H1 (cell line): Measurements from ENCODE around the gene ETV5. TPM values are rescaled to one million over a fixed set of nuclear protein-coding genes. Genes with fewer than 3 reads are reported as not detected.
A peak's percentile ranks its signal among the peaks of the same experiment; 100 is the strongest.

ENCODE experiments used
- CTCF ChIA-PET: fragments of 300-600 bp; sonication (Branson Sonifier 250); formaldehyde crosslinking; loops from one replicate; lab custom pipeline; 2021; ENCODE audit not compliant: partially characterized antibody; lab: Charles Lee
- POLR2A ChIA-PET: fragments of 300-600 bp; sonication (Branson Sonifier 250); formaldehyde crosslinking; loops from one replicate; lab custom pipeline; 2021; ENCODE audit warnings: inconsistent platforms; ENCODE audit not compliant: partially characterized antibody; lab: Charles Lee
- DNase-seq, 2 experiments: peaks; one replicate each; pipeline versions ENCODE4 v3.0.0 to v3.0.0-alpha.2; 2010 to 2022; ENCODE audit warnings: low spot score in 2 of 2, low read depth in 1 of 2, mixed read lengths in 1 of 2
- FAIRE-seq: peaks from 2 replicates; lab custom pipeline; 2011; peaks lifted over from hg19 to GRCh38; lab: Jason Lieb, UNC
- H2AFZ ChIP-seq: 2 replicates; pipeline ENCODE4 v1.8.1; 2012; ENCODE audit warnings: low read length, inconsistent platforms
- H2AK5ac ChIP-seq: 2 replicates; pipeline ENCODE4 v1.6.1; 2013; ENCODE audit warnings: low read depth, low read length
- H2BK120ac ChIP-seq: replicated peaks from 2 replicates; pipeline ENCODE3; 2013; ENCODE audit warnings: low read depth, low read length, inconsistent platforms
- H2BK12ac ChIP-seq: 2 replicates; pipeline ENCODE4 v1.6.1; 2013; ENCODE audit warnings: low read depth, low read length
- H2BK15ac ChIP-seq: 2 replicates; pipeline ENCODE4 v1.6.1; 2013; ENCODE audit warnings: low read length
- H2BK20ac ChIP-seq: 2 replicates; pipeline ENCODE4 v1.6.1; 2013; ENCODE audit warnings: low read length
- H2BK5ac ChIP-seq: 2 replicates; pipeline ENCODE4 v1.6.1; 2013; ENCODE audit warnings: low read depth, low read length
- H3K14ac ChIP-seq: 2 replicates; pipeline ENCODE4 v1.6.1; 2013; ENCODE audit warnings: inconsistent platforms; ENCODE audit not compliant: insufficient read length
- H3K18ac ChIP-seq: 2 replicates; pipeline ENCODE4 v1.6.1; 2013; ENCODE audit warnings: low read length; ENCODE audit errors: extremely low read depth
- H3K23ac ChIP-seq: 2 replicates; pipeline ENCODE4 v1.6.1; 2013; ENCODE audit warnings: inconsistent platforms; ENCODE audit not compliant: insufficient read length
- H3K23me2 ChIP-seq: 2 replicates; pipeline ENCODE4 v1.6.1; 2013; ENCODE audit warnings: low read depth, low read length
- H3K27ac ChIP-seq: 2 replicates; pipeline ENCODE4 v1.6.1; 2011; ENCODE audit warnings: low read depth, low read length, inconsistent platforms
- H3K27me3 ChIP-seq, 4 experiments: replicated peaks in 1 of 4; 1 replicate in 1 of 4; 2 replicates in 3 of 4; pipeline versions ENCODE4 v1.6.1 to v1.8.1; 2011 to 2013; ENCODE audit warnings: low read length in 3 of 4, mild to moderate bottlenecking in 3 of 4, inconsistent platforms in 2 of 4, mixed read lengths in 2 of 4, moderate library complexity in 1 of 4; ENCODE audit not compliant: control insufficient read depth in 3 of 4, insufficient read depth in 3 of 4; ENCODE audit errors: extremely low read depth in 1 of 4
- H3K36me3 ChIP-seq, 4 experiments: 2 replicates each; pipeline versions ENCODE4 v1.6.1 to v1.8.1; 2011 to 2013; ENCODE audit warnings: mild to moderate bottlenecking in 4 of 4, low read length in 3 of 4, moderate library complexity in 2 of 4, control low read depth in 1 of 4, inconsistent platforms in 1 of 4; ENCODE audit not compliant: insufficient read depth in 4 of 4, control insufficient read depth in 2 of 4
- H3K4ac ChIP-seq: replicated peaks from 2 replicates; pipeline ENCODE3; 2013; ENCODE audit warnings: low read length, low read depth, mixed read lengths, inconsistent platforms; ENCODE audit not compliant: insufficient read length
- H3K4me1 ChIP-seq, 4 experiments: replicated peaks in 1 of 4; 1 replicate in 1 of 4; 2 replicates in 3 of 4; pipeline versions ENCODE4 v1.6.1 to v1.8.1; 2011 to 2013; ENCODE audit warnings: low read length in 3 of 4, inconsistent platforms in 2 of 4, mixed read lengths in 1 of 4; ENCODE audit not compliant: insufficient read depth in 4 of 4, control insufficient read depth in 3 of 4
- H3K4me2 ChIP-seq, 2 experiments: 2 replicates each; pipeline versions ENCODE4 v1.6.1 to v1.8.1; 2011 to 2013; ENCODE audit warnings: low read depth in 2 of 2, low read length in 2 of 2, control low read depth in 1 of 2, inconsistent platforms in 1 of 2, mild to moderate bottlenecking in 1 of 2; ENCODE audit not compliant: insufficient read depth in 1 of 2
- H3K4me3 ChIP-seq, 4 experiments: fragments of 200-600, 300-600 bp in 1 of 4; sonication (generic), shearing (Covaris generic), sonication (Bioruptor Twin) in 1 of 4; 2 replicates each; pipeline versions ENCODE4 v1.5.1 to v1.8.1; 2011 to 2016; ENCODE audit warnings: low read length in 4 of 4, low read depth in 3 of 4, control low read depth in 2 of 4, inconsistent platforms in 2 of 4, mild to moderate bottlenecking in 2 of 4, mixed read lengths in 1 of 4, moderate library complexity in 1 of 4; ENCODE audit not compliant: insufficient read depth in 2 of 4; ENCODE audit errors: extremely low read depth in 1 of 4
- H3K56ac ChIP-seq: replicated peaks from 2 replicates; pipeline ENCODE3; 2013; ENCODE audit warnings: low read depth, mild to moderate bottlenecking, mixed read lengths, low read length, inconsistent platforms; ENCODE audit not compliant: insufficient read length
- H3K79me1 ChIP-seq: 2 replicates; pipeline ENCODE4 v1.6.1; 2013; ENCODE audit warnings: low read depth, low read length, control low read depth
- H3K79me2 ChIP-seq, 2 experiments: 2 replicates each; pipeline versions ENCODE4 v1.6.1 to v1.8.1; 2012 to 2013; ENCODE audit warnings: low read length in 2 of 2, mild to moderate bottlenecking in 2 of 2, inconsistent platforms in 1 of 2; ENCODE audit not compliant: insufficient read depth in 2 of 2, control insufficient read depth in 1 of 2
- H3K9ac ChIP-seq, 4 experiments: replicated peaks in 1 of 4; 1 replicate in 1 of 4; 2 replicates in 3 of 4; pipeline versions ENCODE4 v1.6.1 to v1.8.1; 2011 to 2013; ENCODE audit warnings: low read depth in 3 of 4, low read length in 3 of 4, control low read depth in 2 of 4, mild to moderate bottlenecking in 2 of 4, moderate library complexity in 2 of 4, inconsistent platforms in 1 of 4; ENCODE audit errors: extremely low read depth in 1 of 4
- H3K9me3 ChIP-seq, 2 experiments: 2 replicates each; pipeline versions ENCODE4 v1.6.1 to v1.8.1; 2012 to 2013; ENCODE audit warnings: mild to moderate bottlenecking in 2 of 2, moderate library complexity in 2 of 2, control low read depth in 1 of 2, inconsistent platforms in 1 of 2, low read depth in 1 of 2, low read length in 1 of 2, mixed read lengths in 1 of 2; ENCODE audit not compliant: insufficient read depth in 2 of 2
- H4K20me1 ChIP-seq, 2 experiments: replicated peaks in 1 of 2; 2 replicates each; pipeline versions ENCODE3 to v1.8.1; 2011 to 2013; ENCODE audit warnings: inconsistent platforms in 2 of 2, low read length in 2 of 2, mild to moderate bottlenecking in 1 of 2; ENCODE audit not compliant: insufficient read depth in 2 of 2, control insufficient read depth in 1 of 2
- H4K5ac ChIP-seq: 2 replicates; pipeline ENCODE4 v1.6.1; 2013; ENCODE audit warnings: low read length, low read depth, mixed read lengths, inconsistent platforms; ENCODE audit not compliant: insufficient read length
- H4K8ac ChIP-seq: 2 replicates; pipeline ENCODE4 v1.8.0; 2013; ENCODE audit warnings: mild to moderate bottlenecking, moderate library complexity, low read length, inconsistent platforms; ENCODE audit not compliant: insufficient read depth; ENCODE audit errors: extremely low read depth
- H4K91ac ChIP-seq: replicated peaks from 2 replicates; pipeline ENCODE3; 2013; ENCODE audit warnings: low read length, mixed read lengths, inconsistent platforms; ENCODE audit not compliant: insufficient read length
- BACH1 ChIP-seq: IDR thresholded peaks from 2 replicates; pipeline ENCODE4 v1.6.1; 2012; ENCODE audit warnings: low read length, improper control_type of control experiment
- CTCF ChIP-seq, 3 experiments: IDR thresholded peaks; 1 replicate in 2 of 3; 2 replicates in 1 of 3; pipeline versions ENCODE4 v1.5.1 to v1.6.1; 2011; ENCODE audit warnings: low read length in 3 of 3, mild to moderate bottlenecking in 3 of 3, inconsistent platforms in 2 of 3, low read depth in 1 of 3, moderate library complexity in 1 of 3; ENCODE audit not compliant: insufficient read depth in 1 of 3; ENCODE audit errors: control extremely low read depth in 1 of 3
- GTF2F1 ChIP-seq: IDR thresholded peaks from 2 replicates; pipeline ENCODE4 v1.6.1; 2012; ENCODE audit warnings: low read depth, low read length, improper control_type of control experiment, borderline replicate concordance
- JUN ChIP-seq: IDR thresholded peaks from 2 replicates; pipeline ENCODE4 v1.6.1; 2011; ENCODE audit warnings: low read depth, mild to moderate bottlenecking, improper control_type of control experiment, low read length
- NANOG ChIP-seq: IDR thresholded peaks from 2 replicates; pipeline ENCODE4 v1.6.1; 2011; ENCODE audit warnings: low read length, low read depth, mild to moderate bottlenecking, inconsistent platforms; ENCODE audit not compliant: insufficient read depth, poor library complexity, severe bottlenecking
- POU5F1 ChIP-seq: IDR thresholded peaks from 2 replicates; pipeline ENCODE4 v1.6.1; 2011; ENCODE audit warnings: low read depth, mild to moderate bottlenecking, low read length, moderate library complexity
- RXRA ChIP-seq: IDR thresholded peaks from 2 replicates; pipeline ENCODE4 v1.6.1; 2011; ENCODE audit warnings: low read depth, mild to moderate bottlenecking, low read length, moderate library complexity; ENCODE audit not compliant: insufficient read depth
- SIX5 ChIP-seq: IDR thresholded peaks from 2 replicates; pipeline ENCODE4 v1.6.1; 2011; ENCODE audit warnings: mild to moderate bottlenecking, low read depth, low read length
- SP1 ChIP-seq: IDR thresholded peaks from 2 replicates; pipeline ENCODE4 v1.6.1; 2011; ENCODE audit warnings: low read depth, low read length
- TAF1 ChIP-seq: IDR thresholded peaks from 2 replicates; pipeline ENCODE4 v1.6.1; 2011; ENCODE audit warnings: mild to moderate bottlenecking, low read depth, low read length
- TEAD4 ChIP-seq: IDR thresholded peaks from 2 replicates; pipeline ENCODE4 v1.6.1; 2012; ENCODE audit warnings: low read depth, low read length, inconsistent platforms, mixed read lengths
- WGBS, 2 experiments: shearing (Covaris generic) in 1 of 2; methylation state at CpG; one replicate each; pipeline versions ENCODE4 v1.1.6 to v1.1.7; 2013 to 2015; ENCODE audit warnings: low lambda C conversion rate in 2 of 2, mixed read lengths in 2 of 2, inconsistent platforms in 1 of 2, low coverage in 1 of 2, missing lambda C conversion rate in 1 of 2; ENCODE audit not compliant: insufficient replicate concordance in 2 of 2, insufficient coverage in 1 of 2, insufficient read length in 1 of 2; ENCODE audit errors: extremely low coverage in 1 of 2, missing lambda C conversion rate in 1 of 2; 5-methylcytosine and 5-hydroxymethylcytosine counted together
- polyA plus RNA-seq, 7 experiments: library from polyadenylated mRNA; depleted of rRNA in 3 of 7; stranded (reverse) in 5 of 7; unstranded in 2 of 7; fragments of >200 nt in 5 of 7; fragments of 200-250 nt in 2 of 7; gene quantifications; 1 replicate in 5 of 7; 2 replicates in 1 of 7; 4 replicates in 1 of 7; pipeline versions ENCODE4 v1.2.1 to v1.2.3, GENCODE V29; 2011 to 2013; ENCODE audit warnings: missing spikeins in 2 of 7, mixed read lengths in 2 of 7
- total RNA-seq: library from RNA; stranded (reverse); fragmentation: NEBNext Ultra II Directional; extraction: Animal tissue kit (Norgen Biotek cat#: 25700); gene quantifications from 2 replicates; pipeline ENCODE4 v1.2.1, GENCODE V29; 2021

The ETV5 gene
- total and polyA plus RNA-seq, 2 of the 8 experiments (the other 6 are each of a cell fraction or from before 2014, with no cell fraction given): 13.1 to 36.9 TPM

GRCh38 chr3:186044968-186045367 lies 63.9 kb downstream of the ETV5 start:
- Histone ChIP-seq H3K9me3 (no peaks in the 10 kb centered on the region), H3K36me3 (peaks cover 0 to 14% (median 0%) of the 10 kb centered on the region in 4 experiments; a peak in 2 of 8 replicates), H2BK120ac (no peak overlapping the region), H3K18ac (no peak overlapping the region), H3K79me2 (no peaks in the 10 kb centered on the region), H2BK5ac (no peak overlapping the region), H4K20me1 (no peaks in the 10 kb centered on the region), H3K23ac (no peak overlapping the region), H2BK15ac (no peak overlapping the region), H3K4me3 (no peak overlapping the region), H3K23me2 (no peaks in the 10 kb centered on the region), H2BK12ac (no peak overlapping the region), H3K79me1 (no peaks in the 10 kb centered on the region), H3K4me2 (no peak overlapping the region), H3K4me1 (no peaks in the 10 kb centered on the region), H3K56ac (no peak overlapping the region), H3K4ac (no peak overlapping the region), H3K14ac (no peak overlapping the region), H2AK5ac (no peak overlapping the region), H3K9ac (no peak overlapping the region), H4K5ac (no peak overlapping the region), H4K91ac (no peak overlapping the region), H2BK20ac (no peak overlapping the region), H3K27ac (no peak overlapping the region), H2AFZ (no peak overlapping the region), H3K27me3 (no peaks in the 10 kb centered on the region), H4K8ac (no peak overlapping the region)
- WGBS, 2 experiments: 93% methylated on average over 12 of the region's 12 CpGs; no CpG with 5 or more reads in 1 of the 2 experiments
- CTCF ChIA-PET: interaction anchor here (0.7 to 2.4 kb wide), 4 partner anchors 11 to 195 kb away, joined by 3 to 8 read pairs (median 3); no protein-coding TSS in a partner anchor
- TF ChIP-seq TAF1 (no peak), NANOG (no peak), SP1 (no peak), TEAD4 (no peak), CTCF (IDR thresholded peaks at IDR 0.05; ENCODE audit: control extremely low read depth in 1 of 3, insufficient read depth in 1 of 3, low read depth in 1 of 3, low read length in 3 of 3) (no peak), GTF2F1 (no peak), RXRA (no peak), POU5F1 (no peak), BACH1 (no peak), SIX5 (no peak), JUN (no peak)
- POLR2A ChIA-PET: interaction anchor here (1.1 to 1.8 kb wide), 3 partner anchors 14 to 51 kb away, joined by 3 to 6 read pairs (median 4); no protein-coding TSS in a partner anchor
- FAIRE-seq (no peak), DNase-seq (peak in 1 of 2 experiments; percentile 38)
